Hindlimb muscle (tissue), 1 donor: ENCODE measurements around the gene GDPGP1. TPM values are rescaled to one million over a fixed set of nuclear protein-coding genes. Genes with fewer than 3 reads are reported as not detected.
"Not testable (repeated sequence)": the region's sequence is repeated elsewhere in the genome, so short reads cannot be mapped to it uniquely, and the experiment has no call there.

Experiments used
- DNase-seq: peaks from one replicate; pipeline ENCODE4 v3.0.0-alpha.2; 2013
- polyA plus RNA-seq: library from polyadenylated mRNA; unstranded; fragments of 120-200 nt; gene quantifications from one replicate; pipeline ENCODE4 v1.2.1, GENCODE V29; 2013; ENCODE audit not compliant: insufficient read length

The GDPGP1 gene, protein sequence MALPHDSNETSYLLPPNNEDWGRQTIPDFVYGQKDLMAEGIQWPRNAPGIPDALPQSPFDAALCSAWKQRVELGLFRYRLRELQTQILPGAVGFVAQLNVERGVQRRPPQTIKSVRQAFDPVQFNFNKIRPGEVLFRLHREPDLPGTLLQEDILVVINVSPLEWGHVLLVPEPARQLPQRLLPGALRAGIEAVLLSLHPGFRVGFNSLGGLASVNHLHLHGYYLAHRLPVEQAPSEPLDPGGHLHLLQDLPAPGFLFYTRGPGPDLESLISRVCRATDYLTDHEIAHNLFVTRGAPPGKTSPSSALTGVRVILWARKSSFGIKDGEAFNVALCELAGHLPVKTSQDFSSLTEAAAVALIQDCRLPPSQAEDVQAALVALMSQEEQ
- polyA plus RNA-seq: 3.4 TPM

DNA sequence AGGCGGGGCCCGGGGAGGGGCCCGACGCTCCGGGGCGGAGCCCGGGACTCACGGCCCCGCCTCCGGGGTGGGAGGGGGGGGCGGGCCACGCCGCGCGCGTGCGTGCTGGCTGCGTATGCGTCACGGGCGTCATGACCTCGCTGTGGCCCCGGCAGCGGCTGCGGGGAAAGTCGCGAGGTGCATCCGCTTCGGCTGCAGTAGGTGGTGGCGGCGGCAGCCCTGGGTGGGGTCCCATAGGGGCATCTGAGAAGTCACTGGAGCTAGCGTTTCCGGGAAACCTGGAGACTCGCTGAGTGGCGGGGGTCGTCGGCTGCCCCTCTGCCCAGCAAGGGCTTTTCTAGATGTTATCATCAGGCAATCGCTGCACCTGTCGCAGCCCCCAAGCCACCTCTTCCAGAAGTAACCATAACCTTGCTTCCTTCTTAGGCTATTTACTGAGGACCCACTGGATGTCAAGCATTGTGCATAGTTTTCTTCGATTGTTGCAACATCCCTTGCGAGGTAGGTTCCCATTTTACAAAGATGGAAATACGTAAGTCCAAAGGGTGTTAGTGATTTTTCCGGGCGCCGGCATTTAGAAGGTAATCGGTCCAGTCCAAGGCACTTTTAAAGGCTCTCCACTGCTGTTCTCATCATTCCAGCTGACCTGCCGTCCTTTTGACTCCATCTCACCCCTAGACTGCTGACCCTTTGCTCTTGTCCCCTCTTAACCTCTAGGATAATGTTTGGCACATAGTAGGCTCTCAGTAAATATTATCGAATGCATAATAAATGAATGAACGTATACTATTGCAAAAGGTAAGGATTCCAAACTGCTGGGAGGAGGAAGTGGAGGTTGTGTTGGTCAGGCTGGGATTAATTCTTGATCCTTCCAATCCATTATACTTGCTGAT is at the start of gene GDPGP1:
TSS of gene GDPGP1 (plus strand) at position 114 of the 893 bp plus-strand sequence. CDS start 6,700 bp downstream, outside the sequence.
- no peak for DNase-seq

DNA sequence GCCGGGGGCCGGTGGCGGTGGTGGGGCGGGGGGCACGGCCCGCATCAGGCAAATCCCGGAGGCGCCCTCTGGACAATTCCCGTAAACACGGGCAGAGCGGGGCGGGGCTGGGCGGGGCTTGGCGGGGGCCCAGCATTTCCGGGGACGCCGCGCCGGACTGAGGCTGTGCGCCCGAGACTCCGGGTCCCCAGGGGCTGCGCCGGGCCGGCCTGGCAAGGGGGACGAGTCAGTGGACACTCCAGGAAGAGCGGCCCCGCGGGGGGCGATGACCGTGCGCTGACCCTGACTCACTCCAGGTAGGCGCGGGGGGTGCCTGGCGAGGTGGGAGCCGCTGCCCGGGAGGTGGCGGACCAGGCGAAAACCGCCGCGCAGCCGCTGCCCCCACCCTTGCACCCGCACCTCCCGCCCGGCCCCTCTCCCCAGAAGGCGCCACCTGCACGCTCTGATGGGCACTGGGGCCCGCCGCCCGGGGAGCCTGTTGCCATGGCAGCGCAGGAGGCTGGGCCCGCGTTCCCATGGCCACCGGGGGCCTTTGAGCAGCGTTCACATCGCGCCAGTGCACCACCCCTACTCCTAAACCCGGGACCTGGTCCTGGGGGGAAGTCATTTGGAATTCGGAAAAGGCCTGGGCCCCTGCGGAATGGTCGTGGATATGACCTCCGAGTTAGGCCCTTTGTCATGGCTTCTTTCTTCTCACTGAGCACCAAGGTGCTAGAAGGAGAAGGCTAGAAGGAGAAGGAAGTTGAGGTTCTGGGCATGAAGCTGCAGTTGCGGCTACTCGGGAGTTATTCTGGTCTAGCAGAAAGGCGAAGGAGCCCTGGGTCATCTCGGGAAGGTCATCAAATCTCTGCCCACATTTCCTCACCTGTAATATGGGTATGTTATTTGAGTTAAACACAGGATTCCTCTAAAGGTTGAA is 49.0 kb upstream of the GDPGP1 start:
- no peak for DNase-seq

DNA sequence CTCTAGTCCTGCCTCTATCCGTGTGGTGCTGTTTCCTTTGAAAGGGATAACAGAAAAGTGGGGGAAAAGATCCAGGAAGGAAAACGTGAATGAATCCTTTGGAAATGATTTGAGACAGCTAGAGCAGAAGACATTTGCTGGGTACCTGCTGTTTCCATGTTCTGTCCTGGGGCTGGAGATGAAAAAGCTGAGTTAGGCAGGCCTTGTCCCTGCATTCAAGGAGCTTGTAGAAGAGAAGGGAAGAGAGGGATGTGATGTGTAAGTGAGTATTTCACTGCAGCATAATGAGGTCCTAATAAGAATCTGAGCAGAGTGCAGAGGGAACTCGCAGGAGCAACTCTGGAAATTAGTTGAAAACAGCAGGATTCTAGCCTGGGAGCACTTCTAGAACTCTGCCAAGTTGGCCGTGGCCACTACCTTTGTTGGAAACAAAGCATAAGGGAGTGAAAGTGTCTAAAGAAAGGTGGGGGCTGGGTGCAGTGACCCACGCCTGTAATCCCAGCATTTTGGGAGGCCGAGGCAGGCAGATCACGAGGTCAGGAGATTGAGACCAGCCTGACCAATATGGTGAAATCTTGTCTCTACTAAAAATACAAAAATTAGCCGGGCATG is 46.6 kb upstream of the GDPGP1 start:
- DNase-seq: no peak

DNA sequence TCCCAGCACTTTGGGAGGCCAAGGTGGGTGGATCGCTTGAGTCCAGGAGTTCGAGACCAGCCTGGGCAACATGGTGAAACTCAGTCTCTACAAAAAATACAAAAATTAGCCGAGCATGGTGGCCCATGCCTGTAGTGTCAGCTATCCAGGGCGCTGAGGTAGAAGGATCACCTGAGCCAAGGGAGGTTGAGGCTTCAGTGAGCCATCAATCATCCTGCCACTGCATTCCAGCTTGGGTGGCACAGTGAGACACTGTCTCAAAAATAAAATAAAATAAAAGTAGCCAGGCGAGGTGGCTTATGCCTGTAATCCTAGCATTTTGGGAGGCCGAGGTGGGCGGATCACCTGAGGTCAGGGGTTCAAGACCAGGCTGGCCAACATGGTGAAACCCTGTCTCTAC is 45.9 kb upstream of the GDPGP1 start:
- not testable (repeated sequence) for DNase-seq

DNA sequence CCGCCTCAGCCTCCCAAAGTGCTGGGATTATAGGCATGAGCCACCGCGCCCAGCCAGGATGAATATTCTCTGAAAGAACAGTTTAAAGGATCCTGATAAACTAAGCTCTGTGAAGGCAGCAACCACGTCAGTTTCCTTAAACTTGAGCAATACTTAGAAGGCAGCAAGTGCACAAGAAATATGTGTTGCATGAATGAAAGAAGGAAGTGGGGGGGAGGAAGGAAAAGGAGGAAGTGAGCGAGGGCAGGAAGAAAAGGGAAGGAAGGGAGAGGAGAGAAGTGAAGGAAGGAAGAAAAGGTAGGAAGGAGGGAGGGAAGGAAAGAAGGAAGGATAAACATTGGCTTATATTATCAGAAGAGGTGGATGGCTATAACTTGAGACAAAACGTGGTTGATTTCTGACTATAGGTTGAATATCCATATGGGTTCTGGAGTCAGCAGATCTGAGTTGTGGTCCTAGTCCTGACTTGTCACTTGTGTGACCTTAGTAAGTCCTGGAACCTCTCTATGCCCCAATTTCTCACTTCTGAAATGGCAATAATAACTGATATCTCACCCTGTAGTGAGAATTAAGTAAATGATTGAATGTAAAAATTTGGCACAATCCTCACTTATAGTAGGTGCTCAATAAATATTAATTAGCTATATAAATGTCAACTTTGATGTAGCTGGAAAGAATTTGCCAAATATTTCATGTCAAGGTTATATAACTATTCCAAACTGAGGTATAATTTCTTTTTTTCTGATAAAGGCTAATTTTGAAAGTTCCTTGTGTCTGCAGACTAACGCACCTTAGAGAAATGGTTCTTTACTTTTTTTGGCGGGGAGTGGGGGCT is 44.9 kb upstream of the GDPGP1 start:
- DNase-seq: no peak

DNA sequence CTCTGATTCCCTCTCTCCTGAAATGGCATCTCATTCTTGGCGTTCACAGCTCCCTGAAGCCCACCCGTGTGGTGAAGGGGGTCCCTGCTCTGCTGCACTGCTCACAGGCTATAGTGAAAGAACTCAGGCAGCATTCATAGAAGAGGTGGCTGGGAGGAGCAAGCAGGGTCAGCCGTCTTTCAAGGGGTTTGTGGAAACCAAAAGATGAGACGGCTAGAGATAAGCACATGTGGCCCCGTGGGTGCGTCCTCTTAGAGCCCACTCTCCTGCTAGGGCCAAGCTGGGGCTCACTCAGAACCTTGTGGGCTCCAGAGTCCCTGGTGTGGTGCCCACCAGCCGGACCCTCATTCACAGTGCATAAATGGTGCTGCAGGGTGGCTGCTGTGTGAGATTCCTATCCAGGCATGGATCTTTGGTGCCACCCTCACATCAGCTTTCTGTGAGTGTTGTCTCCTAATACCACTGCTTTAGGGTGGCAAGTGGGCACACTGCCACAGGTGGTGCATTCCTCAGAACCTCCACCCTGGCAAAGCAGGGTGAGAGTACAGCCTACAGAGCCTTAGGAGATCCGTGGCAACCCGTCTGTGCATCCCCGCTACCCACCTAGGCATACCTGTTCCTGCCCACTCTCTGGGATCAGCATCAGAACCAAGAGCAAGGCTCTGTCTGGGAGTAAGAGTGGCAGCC is 44.1 kb upstream of the GDPGP1 start:
- no peak for DNase-seq

DNA sequence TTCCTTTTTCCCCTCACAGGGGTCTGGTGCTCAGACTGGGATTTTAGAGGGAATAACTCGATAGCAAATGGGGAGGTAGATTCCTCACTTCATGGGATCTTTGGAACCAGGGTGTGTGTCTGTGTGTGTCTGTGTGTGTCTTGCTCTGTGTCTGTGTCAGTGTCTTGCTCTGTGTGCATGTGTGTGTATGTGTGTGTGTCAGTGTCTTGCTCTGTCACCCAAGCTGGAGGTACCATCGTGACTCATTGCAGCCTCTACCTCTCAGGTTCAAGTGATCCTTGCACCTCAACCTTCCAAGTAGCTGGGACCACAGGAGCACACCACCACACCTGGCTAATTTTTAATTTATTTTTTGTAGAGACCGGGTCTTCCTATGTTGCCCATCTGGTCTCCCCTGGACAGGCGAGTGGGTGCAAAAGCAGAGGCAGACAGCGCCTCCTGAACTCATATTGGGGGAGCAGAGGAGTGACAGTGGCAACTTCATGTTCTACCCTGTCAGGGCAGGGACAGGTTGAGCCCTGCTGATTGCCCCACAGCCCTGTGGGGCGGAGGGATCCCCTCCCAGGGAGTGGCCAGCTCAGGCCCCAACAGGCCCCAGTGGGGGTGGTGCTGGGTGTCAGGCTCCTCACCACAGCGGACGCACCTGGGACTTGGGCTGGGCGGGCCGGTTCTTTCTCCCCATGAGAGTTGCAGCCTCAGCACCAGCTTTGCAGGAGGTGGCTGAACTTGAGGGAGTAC is 43.2 kb upstream of the GDPGP1 start:
- no peak for DNase-seq

DNA sequence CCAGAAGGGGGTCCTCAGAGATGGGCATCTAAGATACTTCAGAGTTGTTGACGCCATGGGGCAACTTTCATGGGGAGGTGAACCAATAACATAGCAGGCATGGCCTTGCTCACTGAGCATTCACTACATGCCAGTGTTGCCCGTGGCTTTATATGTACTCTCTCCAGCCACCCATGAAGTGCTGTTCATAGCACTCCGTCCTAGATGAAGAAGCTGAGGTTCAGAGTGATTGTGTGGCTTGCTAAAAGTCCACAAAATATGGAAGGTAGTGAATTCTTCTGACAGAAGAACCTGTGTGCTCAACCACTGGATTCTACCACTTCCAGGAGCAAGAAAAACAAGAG is 42.7 kb upstream of the GDPGP1 start:
- DNase-seq: no peak

DNA sequence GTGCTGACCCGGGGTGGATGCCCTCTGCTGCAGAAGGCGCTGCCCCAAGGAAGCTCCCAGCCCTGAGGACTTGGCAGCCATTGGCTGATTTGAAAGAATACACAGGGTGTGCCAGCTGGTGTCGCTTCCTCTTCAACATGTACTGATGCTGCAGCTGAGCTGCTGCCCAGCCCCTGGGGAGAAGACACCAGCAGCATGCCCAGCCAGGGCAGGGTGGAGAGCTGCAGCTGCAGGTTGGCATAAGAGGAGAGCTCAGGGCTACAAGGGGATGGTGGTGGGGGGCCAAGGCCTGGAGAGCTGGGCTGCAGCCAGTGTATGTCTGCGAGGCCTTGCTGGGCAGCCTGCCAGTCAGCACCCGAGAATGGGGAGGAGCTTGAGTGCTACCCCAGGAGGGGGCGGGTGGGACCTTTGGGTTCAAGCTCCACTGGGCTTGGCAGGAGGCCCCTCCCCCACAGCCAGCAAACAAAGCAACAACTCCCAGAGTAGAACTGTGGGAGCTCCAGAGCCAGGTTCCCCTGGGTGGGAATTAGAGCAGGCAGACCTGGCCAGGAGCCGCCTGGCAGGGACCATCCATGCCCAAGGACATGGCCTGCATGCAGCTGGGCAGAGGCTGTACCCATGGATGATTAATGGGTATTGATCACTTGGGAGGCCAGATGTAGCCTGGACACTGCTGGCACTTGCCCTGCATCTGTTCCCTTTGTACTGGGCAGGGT is 42.1 kb upstream of the GDPGP1 start:
- DNase-seq: peak; percentile 52

DNA sequence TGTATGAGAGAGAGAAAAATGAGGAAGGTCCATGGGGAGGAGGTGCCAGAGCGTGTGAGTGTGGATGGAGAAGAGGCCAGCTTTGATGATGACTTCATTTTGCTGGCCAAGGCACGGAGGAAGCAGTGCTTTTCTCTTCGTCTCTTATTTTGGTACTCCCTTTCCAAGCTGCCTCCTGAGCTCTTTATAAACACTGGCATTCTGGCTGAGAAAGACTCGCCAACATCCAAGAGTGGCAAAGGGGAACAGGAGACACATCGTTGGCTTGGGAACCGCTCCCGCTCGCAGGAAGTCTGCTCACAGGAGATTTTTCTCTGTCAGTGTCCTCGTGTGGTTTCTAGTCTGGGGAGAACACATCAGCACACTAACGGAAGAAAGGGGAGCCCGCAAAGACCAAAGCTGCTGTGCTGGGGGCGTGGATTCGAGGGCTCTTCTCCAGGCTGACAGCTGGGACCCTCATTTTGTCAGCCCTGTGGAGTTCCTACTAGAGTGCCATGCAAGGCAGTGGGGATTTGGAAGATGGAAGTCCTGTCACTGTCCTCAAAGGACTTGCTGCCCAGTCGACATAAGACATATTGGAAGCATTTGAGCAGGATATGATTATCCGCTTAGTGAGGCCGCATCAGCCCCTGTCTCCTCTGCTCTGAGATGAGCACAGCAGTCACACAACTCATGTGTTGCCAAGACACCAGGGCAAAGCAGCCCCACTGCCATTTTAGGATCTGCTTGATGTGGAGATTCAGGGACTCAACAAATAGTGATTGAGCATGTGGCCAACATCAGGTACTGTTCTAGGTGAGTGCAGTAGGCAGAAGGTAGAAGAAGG is 40.8 kb upstream of the GDPGP1 start:
- DNase-seq: no peak

DNA sequence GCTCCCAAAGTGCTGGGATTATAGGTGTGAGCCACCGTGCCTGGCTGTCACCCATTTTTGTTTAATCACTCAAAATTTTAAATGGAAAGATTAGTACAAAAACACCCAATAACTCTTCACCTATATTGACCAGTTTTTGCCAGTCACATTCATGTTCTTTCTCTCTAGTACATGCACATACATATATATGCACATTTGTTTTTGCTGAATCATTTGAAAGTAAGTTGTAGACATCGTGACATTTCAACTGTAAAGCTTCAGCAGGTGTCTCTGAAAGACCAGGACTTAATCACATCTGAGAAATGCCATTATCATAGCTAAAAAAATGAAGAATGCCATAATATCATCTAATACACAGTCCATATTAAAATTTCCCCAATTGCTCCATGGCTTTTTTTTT is 39.4 kb upstream of the GDPGP1 start:
- no peak for DNase-seq

DNA sequence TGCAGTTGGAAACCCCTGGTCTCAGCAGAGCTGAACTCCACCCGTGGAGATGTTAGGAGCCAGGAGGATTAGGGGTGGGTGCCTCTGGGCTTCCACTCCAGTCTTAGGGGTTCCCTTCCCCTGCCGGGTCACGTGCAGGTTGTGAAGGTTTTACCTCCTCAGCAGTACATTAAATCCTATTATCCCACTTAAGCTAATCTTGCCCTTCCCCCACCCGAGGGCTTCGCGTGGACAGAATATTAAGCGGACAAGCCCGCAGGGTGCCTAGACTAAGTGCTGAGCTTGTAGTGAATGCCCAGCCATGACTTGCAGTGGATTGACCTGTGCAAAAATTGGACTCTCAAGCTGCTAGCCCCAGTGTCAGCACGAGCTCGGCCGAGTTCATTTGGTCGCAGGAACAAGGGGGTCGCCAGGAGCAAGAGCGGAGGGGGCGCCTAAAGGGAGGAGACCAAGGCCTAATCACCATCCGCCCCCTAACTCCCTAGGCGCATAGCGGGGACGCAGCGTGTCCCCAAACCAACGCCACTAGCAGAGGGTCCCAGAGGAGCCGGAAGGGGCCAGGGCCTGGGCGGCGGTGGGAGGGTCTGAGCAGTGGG is 33.4 kb upstream of the GDPGP1 start:
- DNase-seq: peak; percentile 21

DNA sequence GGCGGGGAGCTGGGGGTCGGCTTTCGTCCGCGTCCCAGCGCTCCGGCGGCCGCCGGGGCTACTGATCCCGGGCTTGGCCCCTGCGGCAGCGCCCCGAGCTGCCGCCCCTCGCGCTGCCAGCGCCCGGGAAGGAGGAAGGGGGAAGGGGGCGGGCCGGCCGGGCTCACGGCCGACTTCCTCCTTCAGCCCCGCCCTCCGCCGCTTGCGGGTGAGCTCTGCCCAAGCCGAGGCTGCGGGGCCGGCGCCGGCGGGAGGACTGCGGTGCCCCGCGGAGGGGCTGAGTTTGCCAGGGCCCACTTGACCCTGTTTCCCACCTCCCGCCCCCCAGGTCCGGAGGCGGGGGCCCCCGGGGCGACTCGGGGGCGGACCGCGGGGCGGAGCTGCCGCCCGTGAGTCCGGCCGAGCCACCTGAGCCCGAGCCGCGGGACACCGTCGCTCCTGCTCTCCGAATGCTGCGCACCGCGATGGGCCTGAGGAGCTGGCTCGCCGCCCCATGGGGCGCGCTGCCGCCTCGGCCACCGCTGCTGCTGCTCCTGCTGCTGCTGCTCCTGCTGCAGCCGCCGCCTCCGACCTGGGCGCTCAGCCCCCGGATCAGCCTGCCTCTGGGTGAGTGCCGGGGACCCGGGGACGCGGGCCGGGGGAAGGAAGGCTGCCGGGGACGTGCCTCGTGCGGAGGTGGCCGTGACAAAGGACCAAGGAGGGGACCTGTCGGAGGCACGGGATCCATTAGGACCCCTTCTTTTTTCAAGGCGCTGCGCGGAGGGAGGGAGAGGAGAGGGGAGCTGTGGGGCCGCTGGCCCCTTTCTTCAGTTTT is 32.7 kb upstream of the GDPGP1 start, which contains the start of gene SEMA4B:
TSS of gene SEMA4B (plus strand) at position 201 of the 814 bp plus-strand sequence. CDS start at position 450, 249 bp downstream.
- DNase-seq: peak; percentile 77

DNA sequence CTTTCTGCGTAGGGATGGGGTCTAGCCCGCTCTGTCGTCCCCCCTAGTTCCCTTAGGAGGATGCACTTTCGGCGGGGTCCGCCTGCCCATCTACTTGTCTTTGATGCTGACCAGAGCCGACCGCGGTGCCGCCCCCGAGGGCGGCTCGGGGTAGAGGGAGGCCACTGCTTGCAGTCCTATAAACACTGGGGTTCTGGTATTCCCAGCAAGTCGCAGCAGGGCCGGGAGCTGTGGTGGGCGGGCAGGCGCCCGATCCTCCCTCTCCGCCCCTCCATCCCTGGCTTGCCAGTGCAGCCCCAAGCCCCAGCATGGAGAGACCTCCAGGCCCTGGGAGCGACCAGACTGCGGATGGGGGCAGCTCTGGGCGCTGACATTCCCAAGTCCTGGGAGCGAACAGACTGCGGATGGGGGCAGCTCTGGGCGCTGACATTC is 32.0 kb upstream of the GDPGP1 start:
- no peak for DNase-seq

DNA sequence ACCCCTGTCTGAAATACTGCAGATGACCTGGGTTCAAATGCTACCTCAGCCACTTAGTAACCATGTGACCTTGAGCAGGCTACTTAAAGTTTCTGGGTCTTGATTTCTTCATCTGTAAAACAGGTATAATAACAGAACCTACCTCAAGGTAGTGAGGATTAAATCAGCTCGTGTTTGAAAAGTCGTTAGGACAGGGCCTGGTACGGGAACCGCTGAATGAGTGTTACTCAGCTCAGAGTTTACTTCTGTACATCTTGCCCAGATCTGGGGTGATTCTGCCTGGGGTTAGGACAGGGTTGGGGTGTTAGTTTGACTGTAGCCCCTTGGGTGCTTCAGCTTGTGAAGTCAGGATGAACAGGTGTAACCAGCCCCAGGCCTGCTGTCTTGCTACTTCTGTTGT is 31.1 kb upstream of the GDPGP1 start:
- no peak for DNase-seq

DNA sequence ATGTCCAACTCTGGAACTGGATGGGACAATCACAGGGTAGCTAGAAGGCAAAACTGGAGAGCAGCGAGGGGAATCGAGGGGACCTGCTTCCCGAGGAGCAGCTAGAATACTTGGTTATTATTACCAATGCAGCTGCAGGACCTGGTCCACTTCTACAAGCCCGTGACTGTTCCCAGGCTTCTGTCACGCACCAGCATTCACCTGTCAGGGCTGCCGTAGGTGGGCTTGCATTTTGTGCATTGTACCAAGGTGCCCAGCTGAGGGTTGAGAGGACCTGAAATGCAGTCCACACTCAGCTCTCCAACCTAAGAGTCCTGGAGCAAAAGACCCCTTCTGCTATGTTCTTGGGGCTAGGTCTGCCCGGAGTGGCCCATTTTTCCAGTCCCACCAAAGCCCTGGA is 30.5 kb upstream of the GDPGP1 start:
- DNase-seq: no peak

DNA sequence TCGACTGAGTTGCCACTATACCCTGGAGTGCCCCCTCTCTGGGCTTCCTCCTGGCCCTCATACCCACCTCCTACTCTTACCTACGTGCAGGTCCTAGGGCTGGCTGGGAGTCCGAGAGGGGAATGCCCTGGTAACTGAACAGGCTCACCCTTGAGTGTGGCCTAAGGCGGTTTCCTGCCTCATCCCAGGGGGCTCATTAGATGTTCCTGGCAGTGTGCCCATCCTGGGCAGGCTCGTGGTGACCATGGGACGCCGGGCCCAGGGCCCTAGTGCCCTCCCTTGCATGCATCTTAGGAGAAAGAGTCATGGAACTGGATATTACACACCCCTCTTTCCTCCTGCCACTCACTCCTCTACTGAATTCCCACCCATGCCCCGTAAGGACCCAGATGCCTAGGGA is 30.1 kb upstream of the GDPGP1 start:
- DNase-seq: no peak
